Astrocyte (in vitro differentiated cells and primary cell): ENCODE data around the gene SECISBP2L. TPM values are rescaled to one million over a fixed set of nuclear protein-coding genes. Genes with fewer than 3 reads are reported as not detected.

Source experiments
- DNase-seq: peaks from one replicate; pipeline ENCODE4 v3.0.0-alpha.2; 2010; ENCODE audit warnings: low read depth
- FAIRE-seq: peaks from 2 replicates; lab custom pipeline; 2011; peaks lifted over from hg19 to GRCh38; lab: Jason Lieb, UNC
- H2AFZ ChIP-seq: 2 replicates; pipeline ENCODE4 v1.6.0; 2012; ENCODE audit warnings: low read depth, low read length, inconsistent platforms
- H3K27ac ChIP-seq: 2 replicates; pipeline ENCODE4 v1.5.1; 2011; ENCODE audit warnings: low read depth, low read length, inconsistent platforms
- H3K27me3 ChIP-seq: 2 replicates; pipeline ENCODE4 v1.6.0; 2011; ENCODE audit warnings: low read length, inconsistent platforms; ENCODE audit not compliant: insufficient read depth
- H3K36me3 ChIP-seq: 2 replicates; pipeline ENCODE4 v1.5.1; 2011; ENCODE audit warnings: low read length, inconsistent platforms; ENCODE audit not compliant: insufficient read depth
- H3K4me1 ChIP-seq: 2 replicates; pipeline ENCODE4 v1.5.1; 2011; ENCODE audit warnings: low read length, inconsistent platforms; ENCODE audit not compliant: insufficient read depth
- H3K4me2 ChIP-seq: 2 replicates; pipeline ENCODE4 v1.6.0; 2012; ENCODE audit warnings: low read length, inconsistent platforms
- H3K4me3 ChIP-seq: 2 replicates; pipeline ENCODE4 v1.5.1; 2011; ENCODE audit warnings: low read depth, mild to moderate bottlenecking, low read length, inconsistent platforms; ENCODE audit not compliant: insufficient read depth
- H3K79me2 ChIP-seq: 2 replicates; pipeline ENCODE4 v1.6.0; 2012; ENCODE audit warnings: mild to moderate bottlenecking, low read length, inconsistent platforms; ENCODE audit not compliant: insufficient read depth
- H3K9ac ChIP-seq: 2 replicates; pipeline ENCODE4 v1.6.0; 2012; ENCODE audit warnings: mild to moderate bottlenecking, low read length, inconsistent platforms
- H3K9me3 ChIP-seq: 2 replicates; pipeline ENCODE4 v1.5.1; 2012; ENCODE audit warnings: low read depth, mild to moderate bottlenecking, low read length, inconsistent platforms; ENCODE audit not compliant: insufficient read depth
- H4K20me1 ChIP-seq: 2 replicates; pipeline ENCODE4 v1.6.0; 2012; ENCODE audit warnings: low read length, inconsistent platforms; ENCODE audit not compliant: insufficient read depth
- H3K27ac Mint-ChIP-seq: one replicate; pipeline ENCODE4 v1.8.0; 2021; ENCODE audit warnings: mild to moderate bottlenecking, mixed read lengths; ENCODE audit not compliant: unreplicated experiment
- H3K27me3 Mint-ChIP-seq: one replicate; pipeline ENCODE4 v1.8.0; 2021; ENCODE audit warnings: low read depth, mixed read lengths; ENCODE audit not compliant: unreplicated experiment
- H3K36me3 Mint-ChIP-seq: one replicate; pipeline ENCODE4 v1.8.0; 2021; ENCODE audit warnings: low read depth, mixed read lengths; ENCODE audit not compliant: unreplicated experiment
- H3K4me1 Mint-ChIP-seq: one replicate; pipeline ENCODE4 v1.8.0; 2021; ENCODE audit warnings: low read depth, mixed read lengths; ENCODE audit not compliant: unreplicated experiment
- H3K4me3 Mint-ChIP-seq: one replicate; pipeline ENCODE4 v1.8.0; 2021; ENCODE audit warnings: mild to moderate bottlenecking, moderate library complexity, mixed read lengths; ENCODE audit not compliant: unreplicated experiment
- H3K9me3 Mint-ChIP-seq: one replicate; pipeline ENCODE4 v1.8.0; 2021; ENCODE audit warnings: mild to moderate bottlenecking, mixed read lengths; ENCODE audit not compliant: unreplicated experiment
- CTCF ChIP-seq: IDR thresholded peaks from 2 replicates; pipeline ENCODE4 v1.5.1; 2011; ENCODE audit warnings: low read depth, mild to moderate bottlenecking, inconsistent platforms, low read length, moderate library complexity; ENCODE audit not compliant: insufficient read depth
- EZH2 ChIP-seq: IDR thresholded peaks from 2 replicates; pipeline ENCODE4 v1.6.1; 2012; ENCODE audit warnings: mild to moderate bottlenecking, low read length, inconsistent platforms; ENCODE audit not compliant: insufficient read depth
- total RNA-seq: library from RNA; stranded (reverse); gene quantifications from 2 replicates; pipeline ENCODE4 v1.2.1, GENCODE V29; 2021

Gene SECISBP2L
- total RNA-seq, 1 donor from 2014 or later = 52.5 TPM

- Histone ChIP-seq H3K79me2 (peaks cover 38% of the 10 kb centered on the region), H3K4me2 (no peak overlapping the region), H2AFZ (no peak overlapping the region), H3K27ac (no peak overlapping the region), H3K9ac (no peak overlapping the region), H3K27me3 (no peaks in the 10 kb centered on the region), H3K36me3 (no peaks in the 10 kb centered on the region), H3K4me3 (no peak overlapping the region), H4K20me1 (peaks cover 16% of the 10 kb centered on the region), H3K4me1 (peaks cover 3% of the 10 kb centered on the region), H3K9me3 (no peaks in the 10 kb centered on the region)
- no peak for TF ChIP-seq EZH2
- Mint-ChIP-seq H3K4me3 (no peak overlapping the region), H3K36me3 (peaks cover 3% of the 10 kb centered on the region), H3K27me3 (no peaks in the 10 kb centered on the region), H3K9me3 (peaks cover 3% of the 10 kb centered on the region), H3K27ac (no peak overlapping the region), H3K4me1 (peaks cover 4% of the 10 kb centered on the region)
- FAIRE-seq = no peak
- no peak for DNase-seq
Measured at GRCh38 chr15:49047456-49047855, 1.2 kb upstream of the SECISBP2L start.

- DNase-seq (peak; percentile 43), FAIRE-seq (peak; percentile 37)
- H3K9me3 ChIP-seq = no peaks in the 10 kb centered on the region
- peak overlapping the region; percentile 91 for H3K27ac ChIP-seq
- peak overlapping the region; percentile 89 for H3K4me2 ChIP-seq
- Mint-ChIP-seq H3K4me1 (peaks cover 8% of the 10 kb centered on the region), H3K27me3 (no peaks in the 10 kb centered on the region), H3K36me3 (no peaks in the 10 kb centered on the region), H3K9me3 (peaks cover 3% of the 10 kb centered on the region), H3K27ac (peak overlapping the region; percentile 89), H3K4me3 (peak overlapping the region; percentile 92)
- peaks cover 55% of the 10 kb centered on the region for H3K79me2 ChIP-seq
- peak overlapping the region; percentile 98 for H2AFZ ChIP-seq
- H3K36me3 ChIP-seq = no peaks in the 10 kb centered on the region
- TF ChIP-seq EZH2 (no peak), CTCF (no peak)
- peaks cover 24% of the 10 kb centered on the region for H4K20me1 ChIP-seq
- no peaks in the 10 kb centered on the region for H3K27me3 ChIP-seq
- peaks cover 3% of the 10 kb centered on the region for H3K4me1 ChIP-seq
- H3K9ac ChIP-seq = peak overlapping the region; percentile 96
- H3K4me3 ChIP-seq = peak overlapping the region; percentile 94
Measured at GRCh38 chr15:49045751-49046219, 461 bp downstream of the SECISBP2L start.

GRCh38 chr15:49044766-49045606 is 1.3 kb downstream of the SECISBP2L start:
- peak overlapping the region; percentile 89 for H3K27ac Mint-ChIP-seq
- TF ChIP-seq EZH2 (no peak), CTCF (no peak)
- H4K20me1 ChIP-seq = peaks cover 27% of the 10 kb centered on the region
- H3K9ac ChIP-seq = peak overlapping the region; percentile 96
- H3K4me1 Mint-ChIP-seq = peaks cover 8% of the 10 kb centered on the region
- H3K9me3 Mint-ChIP-seq = no peaks in the 10 kb centered on the region
- H3K4me2 ChIP-seq = peak overlapping the region; percentile 89
- no peaks in the 10 kb centered on the region for H3K36me3 Mint-ChIP-seq
- peak overlapping the region; percentile 91 for H3K27ac ChIP-seq
- H3K4me3 Mint-ChIP-seq = peak overlapping the region; percentile 92
- DNase-seq (peak; percentile 6), FAIRE-seq (no peak)
- peaks cover 60% of the 10 kb centered on the region for H3K79me2 ChIP-seq
- H2AFZ ChIP-seq = no peak overlapping the region
- peaks cover 3% of the 10 kb centered on the region for H3K4me1 ChIP-seq
- H3K27me3 ChIP-seq = no peaks in the 10 kb centered on the region
- H3K4me3 ChIP-seq = peak overlapping the region; percentile 94
- no peaks in the 10 kb centered on the region for H3K9me3 ChIP-seq
- H3K27me3 Mint-ChIP-seq = no peaks in the 10 kb centered on the region
- no peaks in the 10 kb centered on the region for H3K36me3 ChIP-seq
